Astrocyte of the spinal cord (primary cell): ENCODE measurements around the gene TRNP1.

Experiments used
- DNase-seq: peaks from one replicate; pipeline ENCODE4 v3.0.0; 2011; ENCODE audit warnings: low read depth, low spot score
- H3K4me3 ChIP-seq: 2 replicates; pipeline ENCODE4 v1.5.1; 2011; ENCODE audit warnings: low read depth, mild to moderate bottlenecking, low read length, moderate library complexity
- CTCF ChIP-seq: IDR thresholded peaks from 2 replicates; pipeline ENCODE4 v1.5.1; 2012; ENCODE audit warnings: low read depth, mild to moderate bottlenecking, low read length, inconsistent platforms
- in situ Hi-C: cut with HindIII; loops from 2 replicates; pipeline ENCODE4 v1.10.0; 2017; ENCODE audit warnings: low sequenced_read_pairs

Gene TRNP1

GRCh38 chr1:26970810-26971209, 22.7 kb upstream of the TRNP1 start:
- H3K4me3 ChIP-seq, result no peak overlapping the region
- TF ChIP-seq CTCF, result no peak
- DNase-seq, result no peak
- in situ Hi-C loops, result no loop called here

GRCh38 chr1:26971590-26971989, 21.9 kb upstream of the TRNP1 start:
- TF ChIP-seq CTCF, result no peak
- H3K4me3 ChIP-seq, result no peak overlapping the region
- in situ Hi-C loops, result no loop called here
- DNase-seq, result no peak

GRCh38 chr1:26972390-26972789, 21.1 kb upstream of the TRNP1 start:
- in situ Hi-C loops, result no loop called here
- H3K4me3 ChIP-seq, result no peak overlapping the region
- peak; percentile 61 for DNase-seq
- no peak for TF ChIP-seq CTCF

GRCh38 chr1:26972821-26973220, 20.7 kb upstream of the TRNP1 start:
- no peak for TF ChIP-seq CTCF
- no peak overlapping the region for H3K4me3 ChIP-seq
- in situ Hi-C loops, result no loop called here
- DNase-seq, result no peak

GRCh38 chr1:26976621-26977510, 16.6 kb upstream of the TRNP1 start:
- DNase-seq, result no peak
- in situ Hi-C loops, result no loop called here
- no peak for TF ChIP-seq CTCF
- no peak overlapping the region for H3K4me3 ChIP-seq

- TF ChIP-seq CTCF, result no peak
- H3K4me3 ChIP-seq, result no peak overlapping the region
- in situ Hi-C loops, result no loop called here
- no peak for DNase-seq
Observed at GRCh38 chr1:26978901-26979300, 14.6 kb upstream of the TRNP1 start.
